GM23338 (cell line): ENCODE data around the gene TAP1. TPM values are rescaled to one million over a fixed set of nuclear protein-coding genes. Genes with fewer than 3 reads are reported as not detected.

Experiments used
- ATAC-seq: fragments of 200-7000 bp; cut with Tn5 transposase; 3 replicates; pipeline ENCODE4 v1.9.1; 2020
- DNase-seq: peaks from one replicate; pipeline ENCODE4 v3.0.0-alpha.2; 2015; ENCODE audit warnings: low spot score
- H2AFZ ChIP-seq: fragments of 200-600 bp; sonication (generic); 2 replicates; pipeline ENCODE4 v1.8.0; 2016; ENCODE audit warnings: antibody characterized with exemption, mild to moderate bottlenecking, moderate library complexity
- H3F3A ChIP-seq: fragments of 200-600 bp; sonication (generic); replicated peaks from 2 replicates; pipeline ENCODE4 v1.8.0; 2017; ENCODE audit warnings: antibody characterized with exemption, mixed run types, low read depth
- H3K27ac ChIP-seq: fragments of 200-600 bp; sonication (generic); 2 replicates; pipeline ENCODE4 v1.6.1; 2016; ENCODE audit warnings: low read depth
- H3K27me3 ChIP-seq: fragments of 200-600 bp; sonication (generic); 2 replicates; pipeline ENCODE4 v1.8.0; 2016; ENCODE audit warnings: mild to moderate bottlenecking, mixed run types, moderate library complexity; ENCODE audit not compliant: insufficient read depth
- H3K36me3 ChIP-seq: fragments of 200-600 bp; sonication (generic); 2 replicates; pipeline ENCODE4 v1.8.0; 2016; ENCODE audit warnings: mild to moderate bottlenecking; ENCODE audit not compliant: insufficient read depth
- H3K4me1 ChIP-seq: fragments of 200-600 bp; sonication (generic); 2 replicates; pipeline ENCODE4 v1.8.0; 2016; ENCODE audit warnings: mild to moderate bottlenecking, moderate library complexity; ENCODE audit not compliant: insufficient read depth
- H3K4me2 ChIP-seq: fragments of 200-600 bp; sonication (generic); 2 replicates; pipeline ENCODE4 v1.7.1; 2017; ENCODE audit warnings: mixed run types
- H3K4me3 ChIP-seq: fragments of 200-600 bp; sonication (generic); 2 replicates; pipeline ENCODE4 v1.6.1; 2016; ENCODE audit warnings: mixed run types
- H3K79me2 ChIP-seq: fragments of 200-600 bp; sonication (generic); replicated peaks from 2 replicates; pipeline ENCODE4 v1.8.0; 2017; ENCODE audit warnings: mild to moderate bottlenecking; ENCODE audit not compliant: insufficient read depth
- H3K9me2 ChIP-seq: fragments of 200-600 bp; sonication (generic); 2 replicates; pipeline ENCODE4 v1.8.0; 2017; ENCODE audit not compliant: insufficient read depth
- H4K20me1 ChIP-seq: fragments of 200-600 bp; sonication (generic); replicated peaks from 2 replicates; pipeline ENCODE4 v1.8.0; 2017; ENCODE audit warnings: mild to moderate bottlenecking; ENCODE audit not compliant: insufficient read depth
- H3K27ac Mint-ChIP-seq: 2 replicates; pipeline ENCODE4 v1.8.0; 2020; ENCODE audit warnings: inconsistent platforms, mild to moderate bottlenecking, moderate library complexity, mixed read lengths
- H3K27me3 Mint-ChIP-seq: 3 replicates; pipeline ENCODE4 v1.8.0; 2022; ENCODE audit warnings: low read depth, mild to moderate bottlenecking, moderate library complexity, mixed read lengths, inconsistent platforms; ENCODE audit not compliant: insufficient read depth, poor library complexity
- H3K36me3 Mint-ChIP-seq: 3 replicates; pipeline ENCODE4 v1.8.0; 2021; ENCODE audit warnings: low read depth, mild to moderate bottlenecking, inconsistent platforms, moderate library complexity, mixed read lengths
- H3K4me1 Mint-ChIP-seq: 3 replicates; pipeline ENCODE4 v1.8.0; 2020; ENCODE audit warnings: mild to moderate bottlenecking, inconsistent platforms, mixed read lengths
- H3K4me3 Mint-ChIP-seq: 3 replicates; pipeline ENCODE4 v1.8.0; 2021; ENCODE audit warnings: moderate library complexity, mild to moderate bottlenecking, inconsistent platforms, mixed read lengths
- H3K9me3 Mint-ChIP-seq: 3 replicates; pipeline ENCODE4 v1.8.0; 2020; ENCODE audit warnings: moderate library complexity, mild to moderate bottlenecking, inconsistent platforms, mixed read lengths
- CREB1 ChIP-seq: fragments of 250-450 bp; sonication (Bioruptor Pico); IDR thresholded peaks from 2 replicates; pipeline ENCODE4 v1.5.0; 2020; ENCODE audit warnings: low read depth, mild to moderate bottlenecking, moderate library complexity
- EZH2 ChIP-seq: fragments of 200-600 bp; sonication (generic); IDR thresholded peaks from one replicate; pipeline ENCODE4 v1.8.0; 2017; ENCODE audit warnings: antibody characterized with exemption, mild to moderate bottlenecking, low read depth; ENCODE audit not compliant: unreplicated experiment
- EZH2phosphoT487 ChIP-seq: fragments of 200-600 bp; sonication (generic); IDR thresholded peaks from one replicate; pipeline ENCODE4 v1.8.1; 2018; ENCODE audit warnings: antibody characterized with exemption; ENCODE audit not compliant: unreplicated experiment
- NANOG ChIP-seq: IDR thresholded peaks from 2 replicates; pipeline ENCODE4 v1.6.1; 2016; ENCODE audit warnings: antibody characterized with exemption, borderline replicate concordance
- POLR2AphosphoS5 ChIP-seq: IDR thresholded peaks from 2 replicates; pipeline ENCODE4 v1.6.1; 2016; ENCODE audit warnings: antibody characterized with exemption, low read depth
- REST ChIP-seq: IDR thresholded peaks from one replicate; pipeline ENCODE4 v1.6.1; 2018; ENCODE audit warnings: antibody characterized with exemption; ENCODE audit not compliant: unreplicated experiment
- STAT1 ChIP-seq: IDR thresholded peaks from one replicate; pipeline ENCODE4 v1.6.1; 2016; ENCODE audit warnings: antibody characterized with exemption; ENCODE audit not compliant: unreplicated experiment
- ZNF331 ChIP-seq: fragments of 250-450 bp; sonication (Bioruptor Pico); IDR thresholded peaks from 2 replicates; pipeline ENCODE4 v1.5.0; 2020; ENCODE audit warnings: low read depth, mild to moderate bottlenecking, moderate library complexity
- polyA plus RNA-seq: library from polyadenylated mRNA; unstranded; fragments of >200 nt; fragmentation: Nextera tagmentation; extraction: Ambion mirVana; gene quantifications from 2 replicates; pipeline ENCODE4 v1.2.1, GENCODE V29; 2016
- total RNA-seq: library from RNA; depleted of rRNA; stranded (reverse); fragments of >200 nt; shearing (Covaris generic); gene quantifications from 2 replicates; pipeline ENCODE4 v1.2.3, GENCODE V29; 2014
- TF ChIP-seq, protein P1 (sequence below): fragments of 250-450 bp; sonication (Bioruptor Pico); IDR thresholded peaks from 2 replicates; pipeline ENCODE4 v1.5.0; 2020; ENCODE audit warnings: mild to moderate bottlenecking, moderate library complexity
- TF ChIP-seq, protein P2 (sequence below): IDR thresholded peaks from 2 replicates; pipeline ENCODE4 v1.6.1; 2016; ENCODE audit warnings: antibody characterized with exemption

The TAP1 gene
- total and polyA plus RNA-seq, 2 experiments from 2014 or later = 13.8 to 22.0 TPM

DNA sequence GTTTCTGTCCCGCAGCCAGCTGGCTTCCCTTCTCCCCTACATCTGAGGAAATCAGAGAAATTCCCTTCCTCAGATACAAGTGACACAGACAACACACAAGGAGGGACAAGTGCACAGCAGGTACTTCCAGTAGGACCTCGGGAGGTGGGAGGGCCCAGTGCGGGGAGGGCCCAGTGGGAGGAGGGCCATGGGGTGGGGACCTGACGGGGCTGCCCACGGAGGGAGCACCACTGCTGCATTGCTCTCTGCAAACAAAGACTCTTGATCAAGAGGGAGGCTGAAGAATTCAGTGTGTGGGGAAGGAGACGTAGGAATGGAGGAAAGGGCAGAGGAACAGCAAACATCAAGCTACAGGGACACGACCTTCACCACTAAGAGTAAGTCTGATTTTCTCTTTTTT is 24.0 kb downstream of the TAP1 start:
- H3K4me2 ChIP-seq = no peak overlapping the region
- TF ChIP-seq, protein P1, sequence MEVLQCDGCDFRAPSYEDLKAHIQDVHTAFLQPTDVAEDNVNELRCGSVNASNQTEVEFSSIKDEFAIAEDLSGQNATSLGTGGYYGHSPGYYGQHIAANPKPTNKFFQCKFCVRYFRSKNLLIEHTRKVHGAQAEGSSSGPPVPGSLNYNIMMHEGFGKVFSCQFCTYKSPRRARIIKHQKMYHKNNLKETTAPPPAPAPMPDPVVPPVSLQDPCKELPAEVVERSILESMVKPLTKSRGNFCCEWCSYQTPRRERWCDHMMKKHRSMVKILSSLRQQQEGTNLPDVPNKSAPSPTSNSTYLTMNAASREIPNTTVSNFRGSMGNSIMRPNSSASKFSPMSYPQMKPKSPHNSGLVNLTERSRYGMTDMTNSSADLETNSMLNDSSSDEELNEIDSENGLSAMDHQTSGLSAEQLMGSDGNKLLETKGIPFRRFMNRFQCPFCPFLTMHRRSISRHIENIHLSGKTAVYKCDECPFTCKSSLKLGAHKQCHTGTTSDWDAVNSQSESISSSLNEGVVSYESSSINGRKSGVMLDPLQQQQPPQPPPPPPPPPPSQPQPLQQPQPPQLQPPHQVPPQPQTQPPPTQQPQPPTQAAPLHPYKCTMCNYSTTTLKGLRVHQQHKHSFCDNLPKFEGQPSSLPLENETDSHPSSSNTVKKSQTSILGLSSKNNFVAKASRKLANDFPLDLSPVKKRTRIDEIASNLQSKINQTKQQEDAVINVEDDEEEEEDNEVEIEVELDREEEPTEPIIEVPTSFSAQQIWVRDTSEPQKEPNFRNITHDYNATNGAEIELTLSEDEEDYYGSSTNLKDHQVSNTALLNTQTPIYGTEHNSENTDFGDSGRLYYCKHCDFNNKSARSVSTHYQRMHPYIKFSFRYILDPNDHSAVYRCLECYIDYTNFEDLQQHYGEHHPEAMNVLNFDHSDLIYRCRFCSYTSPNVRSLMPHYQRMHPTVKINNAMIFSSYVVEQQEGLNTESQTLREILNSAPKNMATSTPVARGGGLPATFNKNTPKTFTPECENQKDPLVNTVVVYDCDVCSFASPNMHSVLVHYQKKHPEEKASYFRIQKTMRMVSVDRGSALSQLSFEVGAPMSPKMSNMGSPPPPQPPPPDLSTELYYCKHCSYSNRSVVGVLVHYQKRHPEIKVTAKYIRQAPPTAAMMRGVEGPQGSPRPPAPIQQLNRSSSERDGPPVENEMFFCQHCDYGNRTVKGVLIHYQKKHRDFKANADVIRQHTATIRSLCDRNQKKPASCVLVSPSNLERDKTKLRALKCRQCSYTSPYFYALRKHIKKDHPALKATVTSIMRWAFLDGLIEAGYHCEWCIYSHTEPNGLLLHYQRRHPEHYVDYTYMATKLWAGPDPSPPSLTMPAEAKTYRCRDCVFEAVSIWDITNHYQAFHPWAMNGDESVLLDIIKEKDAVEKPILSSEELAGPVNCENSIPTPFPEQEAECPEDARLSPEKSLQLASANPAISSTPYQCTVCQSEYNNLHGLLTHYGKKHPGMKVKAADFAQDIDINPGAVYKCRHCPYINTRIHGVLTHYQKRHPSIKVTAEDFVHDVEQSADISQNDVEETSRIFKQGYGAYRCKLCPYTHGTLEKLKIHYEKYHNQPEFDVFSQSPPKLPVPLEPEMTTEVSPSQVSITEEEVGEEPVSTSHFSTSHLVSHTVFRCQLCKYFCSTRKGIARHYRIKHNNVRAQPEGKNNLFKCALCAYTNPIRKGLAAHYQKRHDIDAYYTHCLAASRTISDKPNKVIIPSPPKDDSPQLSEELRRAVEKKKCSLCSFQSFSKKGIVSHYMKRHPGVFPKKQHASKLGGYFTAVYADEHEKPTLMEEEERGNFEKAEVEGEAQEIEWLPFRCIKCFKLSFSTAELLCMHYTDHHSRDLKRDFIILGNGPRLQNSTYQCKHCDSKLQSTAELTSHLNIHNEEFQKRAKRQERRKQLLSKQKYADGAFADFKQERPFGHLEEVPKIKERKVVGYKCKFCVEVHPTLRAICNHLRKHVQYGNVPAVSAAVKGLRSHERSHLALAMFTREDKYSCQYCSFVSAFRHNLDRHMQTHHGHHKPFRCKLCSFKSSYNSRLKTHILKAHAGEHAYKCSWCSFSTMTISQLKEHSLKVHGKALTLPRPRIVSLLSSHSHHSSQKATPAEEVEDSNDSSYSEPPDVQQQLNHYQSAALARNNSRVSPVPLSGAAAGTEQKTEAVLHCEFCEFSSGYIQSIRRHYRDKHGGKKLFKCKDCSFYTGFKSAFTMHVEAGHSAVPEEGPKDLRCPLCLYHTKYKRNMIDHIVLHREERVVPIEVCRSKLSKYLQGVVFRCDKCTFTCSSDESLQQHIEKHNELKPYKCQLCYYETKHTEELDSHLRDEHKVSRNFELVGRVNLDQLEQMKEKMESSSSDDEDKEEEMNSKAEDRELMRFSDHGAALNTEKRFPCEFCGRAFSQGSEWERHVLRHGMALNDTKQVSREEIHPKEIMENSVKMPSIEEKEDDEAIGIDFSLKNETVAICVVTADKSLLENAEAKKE = no peak
- TF ChIP-seq REST (no peak), CREB1 (CRISPR knock-in tag) (no peak), ZNF331 (no peak), POLR2AphosphoS5 (no peak), EZH2 (no peak), STAT1 (no peak), NANOG (no peak), EZH2phosphoT487 (no peak)
- TF ChIP-seq, protein P2, sequence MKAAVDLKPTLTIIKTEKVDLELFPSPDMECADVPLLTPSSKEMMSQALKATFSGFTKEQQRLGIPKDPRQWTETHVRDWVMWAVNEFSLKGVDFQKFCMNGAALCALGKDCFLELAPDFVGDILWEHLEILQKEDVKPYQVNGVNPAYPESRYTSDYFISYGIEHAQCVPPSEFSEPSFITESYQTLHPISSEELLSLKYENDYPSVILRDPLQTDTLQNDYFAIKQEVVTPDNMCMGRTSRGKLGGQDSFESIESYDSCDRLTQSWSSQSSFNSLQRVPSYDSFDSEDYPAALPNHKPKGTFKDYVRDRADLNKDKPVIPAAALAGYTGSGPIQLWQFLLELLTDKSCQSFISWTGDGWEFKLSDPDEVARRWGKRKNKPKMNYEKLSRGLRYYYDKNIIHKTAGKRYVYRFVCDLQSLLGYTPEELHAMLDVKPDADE = no peak
- Mint-ChIP-seq H3K4me1 (peaks cover 11% of the 10 kb centered on the region; the same call in 2 of the 3 replicates), H3K9me3 (no peaks in the 10 kb centered on the region), H3K27me3 (no peaks in the 10 kb centered on the region), H3K36me3 (peaks cover 9% of the 10 kb centered on the region; the same call in 2 of the 3 replicates), H3K27ac (no peak overlapping the region), H3K4me3 (no peak overlapping the region)
- H3F3A ChIP-seq = no peaks in the 10 kb centered on the region
- no peak overlapping the region for H3K4me3 ChIP-seq
- H3K9me2 ChIP-seq = no peaks in the 10 kb centered on the region
- DNase-seq (no peak), ATAC-seq (no peak)
- H3K27ac ChIP-seq = no peak overlapping the region
- H3K27me3 ChIP-seq = no peaks in the 10 kb centered on the region
- no peaks in the 10 kb centered on the region for H3K4me1 ChIP-seq
- no peak overlapping the region for H2AFZ ChIP-seq
- H4K20me1 ChIP-seq = 0 out of 2 replicates have a peak, but pooled peaks cover 6% of the 10 kb centered on the region
- H3K36me3 ChIP-seq = 0 out of 2 replicates have a peak, but pooled peaks cover 3% of the 10 kb centered on the region
- no peaks in the 10 kb centered on the region for H3K79me2 ChIP-seq
